Smooth muscle cell (in vitro differentiated cells): Measurements from ENCODE around the gene LRRC74B. TPM values are rescaled to one million over a fixed set of nuclear protein-coding genes. Genes with fewer than 3 reads are reported as not detected.
A peak's percentile ranks its signal among the peaks of the same experiment; 100 is the strongest.

Experiments
- DNase-seq: peaks from one replicate; lab custom pipeline; 2025; ENCODE audit not compliant: unreplicated experiment; lab: John Stamatoyannopoulos, UW
- H2AFZ ChIP-seq: fragments of 200-600 bp; sonication (generic); 2 replicates; pipeline ENCODE4 v1.6.0; 2016; ENCODE audit warnings: antibody characterized with exemption, low read depth, mild to moderate bottlenecking
- H3F3A ChIP-seq: fragments of 200-600 bp; sonication (generic); 2 replicates; pipeline ENCODE4 v1.6.0; 2017; ENCODE audit warnings: antibody characterized with exemption, low read depth
- H3K27ac ChIP-seq: fragments of 200-600 bp; sonication (generic); 2 replicates; pipeline ENCODE4 v1.5.1; 2016; ENCODE audit warnings: low read depth, mild to moderate bottlenecking
- H3K27me3 ChIP-seq: fragments of 200-600 bp; sonication (generic); 2 replicates; pipeline ENCODE4 v1.6.1; 2016; ENCODE audit warnings: low read depth, mild to moderate bottlenecking
- H3K36me3 ChIP-seq: fragments of 200-600 bp; sonication (generic); 2 replicates; pipeline ENCODE4 v1.5.1; 2016; ENCODE audit warnings: low read depth
- H3K4me1 ChIP-seq: fragments of 200-600 bp; sonication (generic); 2 replicates; pipeline ENCODE4 v1.5.1; 2016; ENCODE audit warnings: low read depth
- H3K4me2 ChIP-seq: fragments of 200-600 bp; sonication (generic); 2 replicates; pipeline ENCODE4 v1.6.0; 2016; ENCODE audit warnings: mild to moderate bottlenecking
- H3K4me3 ChIP-seq: fragments of 200-600 bp; sonication (generic); 2 replicates; pipeline ENCODE4 v1.5.1; 2016; ENCODE audit warnings: mild to moderate bottlenecking
- H3K79me2 ChIP-seq: fragments of 200-600 bp; sonication (generic); 2 replicates; pipeline ENCODE4 v1.6.0; 2016; ENCODE audit warnings: low read depth, mild to moderate bottlenecking
- H3K9ac ChIP-seq: fragments of 200-600 bp; sonication (generic); 2 replicates; pipeline ENCODE4 v1.6.0; 2016; ENCODE audit warnings: low read depth
- H3K9me3 ChIP-seq: fragments of 200-600 bp; sonication (generic); replicated peaks from 2 replicates; pipeline ENCODE4 v1.5.1; 2016; ENCODE audit warnings: low read depth
- H4K20me1 ChIP-seq: fragments of 200-600 bp; sonication (generic); 2 replicates; pipeline ENCODE4 v1.6.0; 2016; ENCODE audit warnings: low read depth
- CTCF ChIP-seq: fragments of 200-600 bp; sonication (generic); IDR thresholded peaks from 2 replicates; pipeline ENCODE4 v1.5.1; 2017; ENCODE audit warnings: borderline replicate concordance, mild to moderate bottlenecking, antibody characterized with exemption; ENCODE audit not compliant: insufficient read depth, poor library complexity, severe bottlenecking
- WGBS: methylation state at CpG from one replicate; pipeline ENCODE4 v1.1.7; 2016; ENCODE audit warnings: low lambda C conversion rate; 5-methylcytosine and 5-hydroxymethylcytosine counted together
- polyA plus RNA-seq: library from polyadenylated mRNA; unstranded; fragments of >200 nt; fragmentation: Nextera tagmentation; extraction: Ambion mirVana; gene quantifications from 2 replicates; pipeline ENCODE4 v1.2.1, GENCODE V29; 2016
- total RNA-seq: library from RNA; depleted of rRNA; stranded (reverse); fragments of >200 nt; gene quantifications from 2 replicates; pipeline ENCODE4 v1.2.3, GENCODE V29; 2014

The LRRC74B gene
- total and polyA plus RNA-seq, 2 experiments from 2014 or later: not detected

- H3K4me3 ChIP-seq: no peak overlapping the region
- H3F3A ChIP-seq: no peaks in the 10 kb centered on the region
- H3K4me1 ChIP-seq: peaks cover 3% of the 10 kb centered on the region
- no peaks in the 10 kb centered on the region for H3K9me3 ChIP-seq
- 94% methylated on average over 40 of the region's 40 CpGs for WGBS
- no peaks in the 10 kb centered on the region for H4K20me1 ChIP-seq
- no peak overlapping the region for H2AFZ ChIP-seq
- DNase-seq: no peak
- no peak overlapping the region for H3K4me2 ChIP-seq
- no peak overlapping the region for H3K27ac ChIP-seq
- no peaks in the 10 kb centered on the region for H3K36me3 ChIP-seq
- H3K27me3 ChIP-seq: peaks cover 17% of the 10 kb centered on the region
- no peak for TF ChIP-seq CTCF
- H3K9ac ChIP-seq: no peak overlapping the region
- no peaks in the 10 kb centered on the region for H3K79me2 ChIP-seq
Measured at GRCh38 chr22:21030621-21031544, 14.9 kb upstream of the LRRC74B start.

- H3K9me3 ChIP-seq: no peaks in the 10 kb centered on the region
- no peaks in the 10 kb centered on the region for H3K36me3 ChIP-seq
- no peak overlapping the region for H3K27ac ChIP-seq
- peaks cover 3% of the 10 kb centered on the region for H3K4me1 ChIP-seq
- no peaks in the 10 kb centered on the region for H3K79me2 ChIP-seq
- no peak overlapping the region for H3K9ac ChIP-seq
- 89% methylated on average over 16 of the region's 18 CpGs for WGBS
- H3F3A ChIP-seq: peaks cover 4% of the 10 kb centered on the region
- H4K20me1 ChIP-seq: no peaks in the 10 kb centered on the region
- H3K27me3 ChIP-seq: peaks cover 17% of the 10 kb centered on the region
- no peak for DNase-seq
- H3K4me3 ChIP-seq: peak overlapping the region; percentile 12
- H2AFZ ChIP-seq: no peak overlapping the region
- H3K4me2 ChIP-seq: peak overlapping the region; percentile 81
- no peak for TF ChIP-seq CTCF
Measured at GRCh38 chr22:21031545-21032036, 14.2 kb upstream of the LRRC74B start.

- WGBS: 13% methylated on average over 54 of the region's 59 CpGs
- Histone ChIP-seq H2AFZ (peak within 1 kb of the TSS; percentile 2), H3K9ac (no peak within 1 kb of the TSS), H3K9me3 (no peaks in the 10 kb centered on the region), H4K20me1 (no peaks in the 10 kb centered on the region), H3K4me2 (peak within 1 kb of the TSS; percentile 81), H3K4me3 (peak within 1 kb of the TSS; percentile 12), H3K36me3 (no peaks in the 10 kb centered on the region), H3F3A (peaks cover 9% of the 10 kb centered on the region), H3K27ac (no peak within 1 kb of the TSS), H3K4me1 (peaks cover 3% of the 10 kb centered on the region), H3K79me2 (no peaks in the 10 kb centered on the region), H3K27me3 (peaks cover 17% of the 10 kb centered on the region)
- DNase-seq: no peak
- TF ChIP-seq CTCF: no peak
Measured at GRCh38 chr22:21032037-21032867, 13.5 kb upstream of the LRRC74B start, which contains the start of gene SLC7A4. Gene SLC7A4, minus strand, starts transcription at chr22:21032561. Its CDS starts 749 bp downstream, at chr22:21031812.
